ENCODE measurements around the gene MCM10. TPM values are rescaled to one million over a fixed set of nuclear protein-coding genes. Genes with fewer than 3 reads are reported as not detected.

The MCM10 gene
- total and polyA plus RNA-seq, 9 of the 15 experiments (the other 6 are each of a cell fraction or from before 2014, with no cell fraction given), result 10.4 to 68.1 (median 48.0) TPM

DNA sequence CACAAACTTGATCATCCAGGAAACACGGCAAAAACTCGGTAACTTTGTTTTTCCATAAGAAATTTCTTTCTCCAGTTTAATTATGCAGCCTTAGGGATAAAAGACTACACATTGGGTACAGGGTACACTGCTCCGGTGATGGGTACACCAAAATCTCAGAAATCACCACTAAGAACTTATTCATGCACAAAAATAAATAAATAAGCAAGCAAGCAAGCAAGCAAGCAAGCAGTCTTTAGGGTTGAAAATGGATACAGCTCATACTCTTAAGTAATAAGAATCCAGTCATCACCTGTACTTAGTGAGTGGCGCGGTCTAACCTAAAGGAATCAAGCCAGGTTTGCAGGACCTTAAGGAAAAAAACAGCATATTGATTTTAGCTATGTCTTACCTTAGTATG is 30.0 kb downstream of the MCM10 start:
- no peak for TF ChIP-seq HLTF (IDR thresholded peaks at IDR 0.05)
- TF ChIP-seq, protein P1, sequence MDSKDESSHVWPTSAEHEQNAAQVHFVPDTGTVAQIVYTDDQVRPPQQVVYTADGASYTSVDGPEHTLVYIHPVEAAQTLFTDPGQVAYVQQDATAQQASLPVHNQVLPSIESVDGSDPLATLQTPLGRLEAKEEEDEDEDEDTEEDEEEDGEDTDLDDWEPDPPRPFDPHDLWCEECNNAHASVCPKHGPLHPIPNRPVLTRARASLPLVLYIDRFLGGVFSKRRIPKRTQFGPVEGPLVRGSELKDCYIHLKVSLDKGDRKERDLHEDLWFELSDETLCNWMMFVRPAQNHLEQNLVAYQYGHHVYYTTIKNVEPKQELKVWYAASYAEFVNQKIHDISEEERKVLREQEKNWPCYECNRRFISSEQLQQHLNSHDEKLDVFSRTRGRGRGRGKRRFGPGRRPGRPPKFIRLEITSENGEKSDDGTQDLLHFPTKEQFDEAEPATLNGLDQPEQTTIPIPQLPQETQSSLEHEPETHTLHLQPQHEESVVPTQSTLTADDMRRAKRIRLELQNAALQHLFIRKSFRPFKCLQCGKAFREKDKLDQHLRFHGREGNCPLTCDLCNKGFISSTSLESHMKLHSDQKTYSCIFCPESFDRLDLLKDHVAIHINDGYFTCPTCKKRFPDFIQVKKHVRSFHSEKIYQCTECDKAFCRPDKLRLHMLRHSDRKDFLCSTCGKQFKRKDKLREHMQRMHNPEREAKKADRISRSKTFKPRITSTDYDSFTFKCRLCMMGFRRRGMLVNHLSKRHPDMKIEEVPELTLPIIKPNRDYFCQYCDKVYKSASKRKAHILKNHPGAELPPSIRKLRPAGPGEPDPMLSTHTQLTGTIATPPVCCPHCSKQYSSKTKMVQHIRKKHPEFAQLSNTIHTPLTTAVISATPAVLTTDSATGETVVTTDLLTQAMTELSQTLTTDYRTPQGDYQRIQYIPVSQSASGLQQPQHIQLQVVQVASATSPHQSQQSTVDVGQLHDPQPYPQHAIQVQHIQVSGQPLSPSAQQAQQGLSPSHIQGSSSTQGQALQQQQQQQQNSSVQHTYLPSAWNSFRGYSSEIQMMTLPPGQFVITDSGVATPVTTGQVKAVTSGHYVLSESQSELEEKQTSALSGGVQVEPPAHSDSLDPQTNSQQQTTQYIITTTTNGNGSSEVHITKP (IDR thresholded peaks at IDR 0.05; ENCODE audit: partially characterized antibody), result peak; percentile 71
- Histone ChIP-seq H3K27ac (ENCODE audit: extremely low read depth, low read depth, low read length) (no peak overlapping the region), H3K4me1 (replicated peaks in 1 of 2; ENCODE audit: control insufficient read depth in 2 of 2, insufficient read depth in 2 of 2, low read length in 2 of 2) (no peaks in the 10 kb centered on the region), H3K9me3 (replicated peaks; ENCODE audit: control insufficient read depth, insufficient read depth, low read depth, low read length) (no peaks in the 10 kb centered on the region), H3K4me2 (ENCODE audit: insufficient read depth, low read length) (no peak overlapping the region), H3K79me2 (ENCODE audit: control insufficient read depth, insufficient read depth, low read length) (no peaks in the 10 kb centered on the region), H3K9ac (ENCODE audit: insufficient read depth in 1 of 2, low read depth in 2 of 2, low read length in 2 of 2) (no peak overlapping the region), H3K9me1 (ENCODE audit: control insufficient read depth, insufficient read depth, low read length) (no peaks in the 10 kb centered on the region), H4K20me1 (replicated peaks; ENCODE audit: control insufficient read depth, insufficient read depth, low read length) (no peaks in the 10 kb centered on the region), H3K27me3 (ENCODE audit: control insufficient read depth in 2 of 2, insufficient read depth in 2 of 2, low read length in 2 of 2) (no peaks in the 10 kb centered on the region), H2AFZ (ENCODE audit: low read depth, low read length) (no peak overlapping the region), H3K4me3 (no peak overlapping the region), H3K36me3 (ENCODE audit: control insufficient read depth, insufficient read depth, low read length) (peaks cover 97% of the 10 kb centered on the region)
- ATAC-seq (no peak), DNase-seq (ENCODE audit: extremely low read depth in 1 of 4, low spot score in 3 of 4) (no peak), FAIRE-seq (no peak)
- intact Hi-C loops (cut with micrococcal nuclease), result no loop called here
- ChIA-PET POLR2A (interaction anchor here (0.7 to 1.2 kb wide), 2 partner anchors 13 to 15 kb away, joined by 3 to 5 read pairs; no protein-coding TSS in a partner anchor), CTCF (ENCODE audit: low intra/inter-chr PET ratio) (no interaction called here)
- WGBS (ENCODE audit: insufficient coverage, low coverage, missing lambda C conversion rate), result 98% methylated on average over 5 of the region's 5 CpGs
- in situ Hi-C loops (cut with MboI), result no loop called here
- no TSS peak for BruUV-seq (replicated peaks)

All from K562 (cell line).